SK-N-SH (cell line): Measurements from ENCODE around the gene PHYH. TPM values are rescaled to one million over a fixed set of nuclear protein-coding genes. Genes with fewer than 3 reads are reported as not detected.

Experiments used
- CTCF ChIA-PET: fragments of 300-600, 350-600 bp; formaldehyde crosslinking; extraction: SDS; loops from one replicate; lab custom pipeline; 2021; lab: Yijun Ruan, JAX
- POLR2A ChIA-PET: fragments of 350-600 bp; sonication (Branson Sonifier 250); formaldehyde crosslinking; extraction: SDS; loops from one replicate; lab custom pipeline; 2020; ENCODE audit warnings: antibody characterized with exemption, inconsistent platforms; lab: Yijun Ruan, JAX
- DNase-seq: peaks from one replicate; pipeline ENCODE4 v3.0.0; 2012
- H2AFZ ChIP-seq: fragments of 200-600 bp; sonication (generic); 2 replicates; pipeline ENCODE4 v1.8.1; 2016; ENCODE audit warnings: antibody characterized with exemption, mild to moderate bottlenecking, low read depth
- H3F3A ChIP-seq: fragments of 200-600 bp; sonication (generic); replicated peaks from 2 replicates; pipeline ENCODE3; 2016; ENCODE audit warnings: antibody characterized with exemption, mild to moderate bottlenecking; ENCODE audit not compliant: insufficient read depth
- H3K27ac ChIP-seq, 2 experiments: fragments of 200-500 bp in 1 of 2; fragments of 200-600 bp in 1 of 2; sonication (Bioruptor generic) in 1 of 2; sonication (generic), shearing (Covaris generic) in 1 of 2; 2 replicates each; pipeline versions ENCODE4 v1.5.1 to v1.6.1; 2014 to 2016; ENCODE audit warnings: low read depth in 2 of 2, inconsistent platforms in 1 of 2, low read length in 1 of 2, mild to moderate bottlenecking in 1 of 2, mixed read lengths in 1 of 2
- H3K27me3 ChIP-seq: fragments of 200-600 bp; sonication (generic), shearing (Covaris generic); 2 replicates; pipeline ENCODE4 v1.6.1; 2016; ENCODE audit warnings: mixed run types; ENCODE audit not compliant: insufficient read depth
- H3K36me3 ChIP-seq, 2 experiments: fragments of 200-500 bp in 1 of 2; fragments of 200-600 bp in 1 of 2; sonication (Bioruptor generic) in 1 of 2; sonication (generic) in 1 of 2; replicated peaks in 1 of 2; 2 replicates each; pipeline versions ENCODE3 to v1.5.1; 2014 to 2016; ENCODE audit warnings: low read length in 1 of 2, mild to moderate bottlenecking in 1 of 2; ENCODE audit not compliant: insufficient read depth in 2 of 2, control insufficient read depth in 1 of 2
- H3K4me1 ChIP-seq, 2 experiments: fragments of 200-500 bp in 1 of 2; fragments of 200-600 bp in 1 of 2; sonication (Bioruptor generic) in 1 of 2; sonication (generic), shearing (Covaris generic) in 1 of 2; 2 replicates each; pipeline versions ENCODE4 v1.5.1 to v1.6.1; 2014 to 2016; ENCODE audit warnings: low read depth in 1 of 2, low read length in 1 of 2, mixed run types in 1 of 2; ENCODE audit not compliant: insufficient read depth in 2 of 2, control insufficient read depth in 1 of 2
- H3K4me2 ChIP-seq: fragments of 200-600 bp; sonication (generic), shearing (Covaris generic); 2 replicates; pipeline ENCODE4 v1.6.1; 2017; ENCODE audit warnings: mixed run types
- H3K4me3 ChIP-seq, 2 experiments: fragments of 200-500 bp in 1 of 2; fragments of 200-600 bp in 1 of 2; sonication (Bioruptor generic) in 1 of 2; sonication (generic), shearing (Covaris generic) in 1 of 2; 2 replicates each; pipeline versions ENCODE4 v1.5.1 to v1.8.1; 2014 to 2016; ENCODE audit warnings: low read depth in 2 of 2, inconsistent platforms in 1 of 2, low read length in 1 of 2, mild to moderate bottlenecking in 1 of 2, mixed read lengths in 1 of 2, moderate library complexity in 1 of 2
- H3K79me2 ChIP-seq: fragments of 200-600 bp; sonication (generic); 2 replicates; pipeline ENCODE4 v1.8.1; 2017; ENCODE audit warnings: mild to moderate bottlenecking; ENCODE audit not compliant: insufficient read depth
- H3K9ac ChIP-seq: fragments of 200-600 bp; sonication (generic); 2 replicates; pipeline ENCODE4 v1.6.1; 2017; ENCODE audit warnings: mixed run types
- H3K9me2 ChIP-seq: fragments of 200-600 bp; sonication (generic); 2 replicates; pipeline ENCODE4 v1.6.1; 2017; ENCODE audit warnings: mixed run types
- H3K9me3 ChIP-seq: fragments of 200-600 bp; sonication (generic); 2 replicates; pipeline ENCODE4 v1.6.1; 2017; ENCODE audit warnings: mixed run types, mild to moderate bottlenecking, moderate library complexity
- H4K20me1 ChIP-seq: fragments of 200-600 bp; sonication (generic); 2 replicates; pipeline ENCODE4 v1.6.1; 2017; ENCODE audit warnings: mild to moderate bottlenecking, mixed run types; ENCODE audit not compliant: insufficient read depth
- CTCF ChIP-seq: fragments of 200-600 bp; sonication (generic); IDR thresholded peaks from 2 replicates; pipeline ENCODE4 v1.6.1; 2017; ENCODE audit warnings: antibody characterized with exemption, mild to moderate bottlenecking, moderate library complexity
- ELF1 ChIP-seq: IDR thresholded peaks from 2 replicates; pipeline ENCODE4 v1.4.0; 2012
- EP300 ChIP-seq, 2 experiments: IDR thresholded peaks; 2 replicates each; pipeline versions ENCODE4 v1.4.0 to v1.6.1; 2012; ENCODE audit warnings: borderline replicate concordance in 1 of 2, low read depth in 1 of 2, low read length in 1 of 2
- EZH2phosphoT487 ChIP-seq: fragments of 200-600 bp; sonication (generic); IDR thresholded peaks from 2 replicates; pipeline ENCODE4 v1.6.1; 2017; ENCODE audit warnings: low read depth, mixed run types, mild to moderate bottlenecking, antibody characterized with exemption, moderate library complexity, borderline replicate concordance
- FOXJ3 ChIP-seq: sonication (generic); formaldehyde crosslinking; IDR thresholded peaks from 2 replicates; pipeline ENCODE4 v1.5.1; 2020; ENCODE audit warnings: mild to moderate bottlenecking, missing genetic modification reagents
- GATA2 ChIP-seq: sonication (generic); formaldehyde crosslinking; IDR thresholded peaks from 2 replicates; pipeline ENCODE4 v1.5.0; 2020; ENCODE audit warnings: mild to moderate bottlenecking, missing genetic modification reagents
- MEF2A ChIP-seq: IDR thresholded peaks from 2 replicates; pipeline ENCODE4 v1.4.0; 2012; ENCODE audit warnings: low read depth, borderline replicate concordance
- NFIC ChIP-seq: IDR thresholded peaks from 2 replicates; pipeline ENCODE4 v1.4.0; 2012; ENCODE audit warnings: borderline replicate concordance
- NRF1 ChIP-seq: IDR thresholded peaks from 2 replicates; pipeline ENCODE4 v1.6.1; 2012; ENCODE audit warnings: low read depth, mild to moderate bottlenecking, low read length
- POLR2AphosphoS5 ChIP-seq: IDR thresholded peaks from 2 replicates; pipeline ENCODE4 v1.6.1; 2012; ENCODE audit warnings: low read depth, low read length
- RAD21 ChIP-seq: IDR thresholded peaks from 2 replicates; pipeline ENCODE4 v1.6.1; 2012; ENCODE audit warnings: mild to moderate bottlenecking, low read length
- RCOR1 ChIP-seq: fragments of 150-350 bp; IDR thresholded peaks from 2 replicates; pipeline ENCODE4 v1.6.1; 2017; ENCODE audit warnings: antibody characterized with exemption, low read length
- REST ChIP-seq: IDR thresholded peaks from 2 replicates; pipeline ENCODE4 v1.6.1; 2012; ENCODE audit warnings: mild to moderate bottlenecking, low read depth, low read length, moderate library complexity
- RFX5 ChIP-seq: IDR thresholded peaks from 2 replicates; pipeline ENCODE4 v1.6.1; 2012; ENCODE audit warnings: mild to moderate bottlenecking, improper control_type of control experiment, low read length
- SIN3A ChIP-seq: IDR thresholded peaks from 2 replicates; pipeline ENCODE4 v1.6.1; 2012; ENCODE audit warnings: low read depth, mild to moderate bottlenecking, low read length, moderate library complexity, borderline replicate concordance
- TAF1 ChIP-seq: IDR thresholded peaks from 2 replicates; pipeline ENCODE4 v1.6.1; 2012; ENCODE audit warnings: low read depth, mild to moderate bottlenecking, low read length, moderate library complexity, borderline replicate concordance
- TCF12 ChIP-seq: IDR thresholded peaks from 2 replicates; pipeline ENCODE4 v1.4.0; 2012
- TEAD4 ChIP-seq: IDR thresholded peaks from 2 replicates; pipeline ENCODE4 v1.4.0; 2012; ENCODE audit warnings: mild to moderate bottlenecking, borderline replicate concordance; ENCODE audit not compliant: insufficient read depth
- ZBTB33 ChIP-seq: IDR thresholded peaks from 2 replicates; pipeline ENCODE4 v1.4.0; 2012; ENCODE audit warnings: low read depth, borderline replicate concordance
- WGBS: methylation state at CpG from one replicate; pipeline ENCODE4 v1.1.6; 2017; ENCODE audit warnings: low lambda C conversion rate; 5-methylcytosine and 5-hydroxymethylcytosine counted together
- polyA plus RNA-seq, 3 experiments: library from polyadenylated mRNA; depleted of rRNA; stranded (reverse); fragments of >200 nt; gene quantifications; 2 replicates each; pipeline ENCODE4 v1.2.3, GENCODE V29; 2012

The PHYH gene
- polyA plus RNA-seq, 1 of the 3 experiments (the other 2 are of a cell fraction): 16.2 TPM

- Histone ChIP-seq H3K4me2 (no peak overlapping the region), H3K79me2 (no peaks in the 10 kb centered on the region), H3F3A (no peaks in the 10 kb centered on the region), H3K9ac (no peak overlapping the region), H3K27ac (no peak overlapping the region), H3K9me3 (no peaks in the 10 kb centered on the region), H3K27me3 (no peaks in the 10 kb centered on the region), H3K4me3 (no peak overlapping the region), H4K20me1 (no peaks in the 10 kb centered on the region), H3K4me1 (peaks cover 0 to 19% of the 10 kb centered on the region in 2 experiments; a peak in 1 of 4 replicates), H3K9me2 (no peaks in the 10 kb centered on the region), H2AFZ (no peak overlapping the region), H3K36me3 (no peaks in the 10 kb centered on the region)
- no peak for DNase-seq
- CTCF ChIA-PET: interaction anchor here (0.6 to 1.2 kb wide), 3 partner anchors 26 to 140 kb away, joined by 3 to 4 read pairs (median 3); no protein-coding TSS in a partner anchor
- POLR2A ChIA-PET: no interaction called here
- WGBS: 72% methylated on average over 6 of the region's 6 CpGs
- TF ChIP-seq TAF1: no peak
- TF ChIP-seq ZBTB33: no peak
- TF ChIP-seq NFIC: no peak
- no peak for TF ChIP-seq RAD21
- TF ChIP-seq TCF12: no peak
- no peak for TF ChIP-seq GATA2 (CRISPR knock-in tag)
- TF ChIP-seq EZH2phosphoT487: no peak
- no peak for TF ChIP-seq RFX5
- no peak for TF ChIP-seq NRF1
- TF ChIP-seq ELF1: no peak
- no peak for TF ChIP-seq SIN3A
- no peak for TF ChIP-seq REST
Measured at GRCh38 chr10:13231808-13232207, 68.1 kb downstream of the PHYH start.

GRCh38 chr10:13231190-13231589 lies 68.7 kb downstream of the PHYH start:
- H3K36me3 ChIP-seq: no peaks in the 10 kb centered on the region
- H3K9me3 ChIP-seq: no peaks in the 10 kb centered on the region
- H3K4me1 ChIP-seq: peaks cover 0 to 19% of the 10 kb centered on the region in 2 experiments; a peak in 1 of 4 replicates
- H2AFZ ChIP-seq: no peak overlapping the region
- H3K9ac ChIP-seq: no peak overlapping the region
- H3K27me3 ChIP-seq: no peaks in the 10 kb centered on the region
- H3K79me2 ChIP-seq: no peaks in the 10 kb centered on the region
- H3K4me2 ChIP-seq: no peak overlapping the region
- POLR2A ChIA-PET: no interaction called here
- no peak overlapping the region for H3K4me3 ChIP-seq
- no peaks in the 10 kb centered on the region for H4K20me1 ChIP-seq
- H3K9me2 ChIP-seq: no peaks in the 10 kb centered on the region
- DNase-seq: no peak
- no peaks in the 10 kb centered on the region for H3F3A ChIP-seq
- H3K27ac ChIP-seq: no peak overlapping the region
- CTCF ChIA-PET: interaction anchor here (0.6 to 1.2 kb wide), 3 partner anchors 25 to 141 kb away, joined by 3 to 4 read pairs (median 3); no protein-coding TSS in a partner anchor
- whole genome bisulfite sequencing: 59% methylated on average over 6 of the region's 9 CpGs
- TF ChIP-seq RCOR1: no peak
- TF ChIP-seq RFX5: no peak
- no peak for TF ChIP-seq POLR2AphosphoS5
- TF ChIP-seq TEAD4: no peak
- TF ChIP-seq EZH2phosphoT487: no peak
- no peak for TF ChIP-seq CTCF
- TF ChIP-seq MEF2A: no peak
- no peak for TF ChIP-seq TAF1
- TF ChIP-seq ELF1: no peak
- no peak for TF ChIP-seq FOXJ3 (CRISPR knock-in tag)
- no peak for TF ChIP-seq EP300 (IDR thresholded peaks at IDR 0.05; ENCODE audit: borderline replicate concordance in 1 of 2, low read depth in 1 of 2, low read length in 1 of 2)
